Measurements from ENCODE around the gene BABAM2.

The BABAM2 gene

DNA sequence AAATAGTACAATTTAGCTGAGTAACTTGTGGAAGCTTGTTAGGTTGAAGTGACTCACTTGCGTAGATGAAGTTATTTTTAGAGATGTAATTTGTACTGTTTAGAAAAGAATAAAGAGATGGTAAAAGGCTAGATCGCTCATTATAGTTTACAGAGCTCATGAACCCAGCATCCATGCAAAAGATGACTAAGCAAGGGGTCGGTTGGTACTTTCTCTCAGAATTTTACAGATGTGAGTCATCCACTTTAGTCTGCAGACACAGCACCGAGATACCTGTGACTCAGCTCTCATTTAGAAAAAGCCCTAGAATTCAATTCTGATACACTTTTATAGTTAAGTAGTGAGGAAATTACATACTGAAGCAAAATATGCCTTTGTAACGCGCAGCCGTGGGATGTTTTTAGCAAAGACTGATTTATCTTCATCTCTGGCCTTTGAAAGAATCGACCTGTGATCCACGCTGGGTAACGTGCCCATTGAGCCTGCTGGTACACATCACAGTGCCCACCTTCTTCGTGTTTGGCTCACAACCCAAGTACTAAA, 385.6 kb downstream of the BABAM2 start:
- peak; percentile 87 for DNase-seq (ENCODE audit: extremely low read depth, low read depth)
- TF ChIP-seq, protein P1, sequence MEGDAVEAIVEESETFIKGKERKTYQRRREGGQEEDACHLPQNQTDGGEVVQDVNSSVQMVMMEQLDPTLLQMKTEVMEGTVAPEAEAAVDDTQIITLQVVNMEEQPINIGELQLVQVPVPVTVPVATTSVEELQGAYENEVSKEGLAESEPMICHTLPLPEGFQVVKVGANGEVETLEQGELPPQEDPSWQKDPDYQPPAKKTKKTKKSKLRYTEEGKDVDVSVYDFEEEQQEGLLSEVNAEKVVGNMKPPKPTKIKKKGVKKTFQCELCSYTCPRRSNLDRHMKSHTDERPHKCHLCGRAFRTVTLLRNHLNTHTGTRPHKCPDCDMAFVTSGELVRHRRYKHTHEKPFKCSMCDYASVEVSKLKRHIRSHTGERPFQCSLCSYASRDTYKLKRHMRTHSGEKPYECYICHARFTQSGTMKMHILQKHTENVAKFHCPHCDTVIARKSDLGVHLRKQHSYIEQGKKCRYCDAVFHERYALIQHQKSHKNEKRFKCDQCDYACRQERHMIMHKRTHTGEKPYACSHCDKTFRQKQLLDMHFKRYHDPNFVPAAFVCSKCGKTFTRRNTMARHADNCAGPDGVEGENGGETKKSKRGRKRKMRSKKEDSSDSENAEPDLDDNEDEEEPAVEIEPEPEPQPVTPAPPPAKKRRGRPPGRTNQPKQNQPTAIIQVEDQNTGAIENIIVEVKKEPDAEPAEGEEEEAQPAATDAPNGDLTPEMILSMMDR (IDR thresholded peaks at IDR 0.05; ENCODE audit: low read depth, low read length) = no peak

DNA sequence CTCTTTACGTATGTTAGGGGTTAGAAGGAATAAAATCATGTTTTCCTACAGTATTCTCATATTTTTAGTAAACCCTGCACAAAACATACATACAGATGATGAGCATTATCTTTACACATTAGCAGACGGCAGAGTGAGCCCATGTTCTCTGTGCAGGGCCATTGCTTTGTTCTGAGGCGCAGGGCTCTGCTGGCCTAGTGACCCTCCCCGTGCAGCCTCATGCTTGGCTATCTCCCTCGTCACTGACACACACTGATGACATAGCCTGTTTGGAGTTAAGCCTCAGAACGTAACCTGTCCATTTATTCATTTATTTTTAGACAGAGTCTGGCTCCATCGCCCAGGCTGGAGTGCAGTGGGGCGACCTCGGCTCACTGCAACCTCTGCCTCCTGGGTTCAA, 386.3 kb downstream of the BABAM2 start:
- no peak for DNase-seq (ENCODE audit: extremely low read depth, low read depth)
- TF ChIP-seq, protein P1 (IDR thresholded peaks at IDR 0.05; ENCODE audit: low read depth, low read length) = no peak

DNA sequence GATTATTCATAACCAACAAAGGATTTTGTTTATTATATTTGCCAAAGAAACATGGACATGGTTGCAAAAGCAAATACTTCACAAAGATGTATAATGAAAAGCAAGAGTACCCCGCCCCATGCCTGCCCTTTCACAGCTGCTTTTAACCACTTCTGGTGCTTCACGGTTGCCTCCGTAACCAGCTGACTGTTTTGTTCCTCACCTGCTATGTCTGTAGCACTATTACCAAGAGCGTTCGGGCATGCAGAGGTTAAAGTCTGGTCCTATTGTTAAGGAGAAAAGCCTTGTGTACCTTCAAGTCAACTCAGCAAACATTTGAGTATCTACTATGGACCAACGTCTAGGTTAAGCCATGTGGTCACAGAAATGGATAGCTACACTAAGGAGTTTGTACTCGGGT, 386.9 kb downstream of the BABAM2 start:
- DNase-seq (ENCODE audit: extremely low read depth, low read depth) = no peak
- TF ChIP-seq, protein P1 (IDR thresholded peaks at IDR 0.05; ENCODE audit: low read depth, low read length) = no peak

DNA sequence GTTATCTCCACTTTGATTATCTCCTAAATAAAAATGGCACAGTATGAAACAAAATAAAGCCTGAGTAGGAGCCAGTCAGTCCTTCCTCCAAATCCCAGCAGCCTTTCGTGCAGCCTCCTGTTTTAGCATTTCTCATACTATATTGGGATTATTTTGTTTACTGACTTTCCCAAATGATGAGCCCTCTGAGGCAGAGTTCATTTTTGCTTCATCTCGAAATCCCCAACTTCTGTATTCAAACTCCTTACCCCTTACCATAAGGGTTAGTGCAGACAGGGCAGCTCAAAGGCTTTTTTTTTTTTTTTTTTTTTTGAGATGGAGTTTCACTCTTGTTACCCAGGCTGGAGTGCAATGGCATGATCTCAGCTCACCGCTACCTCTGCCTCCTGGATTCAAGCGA, 388.8 kb downstream of the BABAM2 start:
- TF ChIP-seq, protein P1 (IDR thresholded peaks at IDR 0.05; ENCODE audit: low read depth, low read length) = no peak
- DNase-seq (ENCODE audit: extremely low read depth, low read depth) = no peak

DNA sequence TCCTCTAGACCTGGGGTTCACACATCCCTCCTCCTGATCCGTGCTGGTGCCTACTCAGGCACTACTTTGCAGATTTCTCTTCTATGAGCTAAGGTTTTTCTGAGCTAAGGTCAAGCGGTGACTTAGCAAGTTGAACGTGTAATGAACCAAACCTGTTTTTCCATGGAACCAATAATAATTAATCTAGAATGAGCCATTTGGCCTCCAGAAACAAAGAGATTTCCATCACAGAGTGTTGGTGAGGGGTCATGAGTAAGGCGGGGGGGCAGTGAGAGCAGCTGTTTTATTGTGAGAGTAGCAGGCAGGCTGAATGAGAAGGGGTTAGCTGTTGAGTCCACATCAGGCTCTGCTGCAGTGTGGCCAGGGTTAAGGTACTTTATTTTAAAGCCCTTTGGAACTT, 390.1 kb downstream of the BABAM2 start:
- DNase-seq (ENCODE audit: extremely low read depth, low read depth) = no peak
- TF ChIP-seq, protein P1 (IDR thresholded peaks at IDR 0.05; ENCODE audit: low read depth, low read length) = no peak

DNA sequence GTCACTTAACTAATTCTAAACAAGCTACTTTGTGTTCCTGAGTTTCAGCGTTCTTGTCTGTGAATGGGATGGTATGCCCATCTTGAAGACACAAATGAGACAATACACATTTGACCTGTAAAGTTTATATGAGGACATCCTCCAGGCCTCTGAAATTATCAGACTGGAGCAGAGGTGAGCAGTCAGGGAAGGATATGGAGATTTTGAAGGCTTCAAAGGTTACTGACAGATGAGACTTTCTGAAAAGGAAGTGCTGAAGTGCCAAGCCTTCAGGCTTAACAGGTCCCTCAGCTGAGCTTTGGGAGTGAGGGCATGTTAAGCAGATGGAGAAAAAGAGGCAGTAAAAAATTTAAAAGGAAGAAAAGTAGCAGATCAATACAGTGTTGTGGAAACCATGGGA, 391.2 kb downstream of the BABAM2 start:
- TF ChIP-seq, protein P1 (IDR thresholded peaks at IDR 0.05; ENCODE audit: low read depth, low read length) = no peak
- DNase-seq (ENCODE audit: extremely low read depth, low read depth) = no peak

DNA sequence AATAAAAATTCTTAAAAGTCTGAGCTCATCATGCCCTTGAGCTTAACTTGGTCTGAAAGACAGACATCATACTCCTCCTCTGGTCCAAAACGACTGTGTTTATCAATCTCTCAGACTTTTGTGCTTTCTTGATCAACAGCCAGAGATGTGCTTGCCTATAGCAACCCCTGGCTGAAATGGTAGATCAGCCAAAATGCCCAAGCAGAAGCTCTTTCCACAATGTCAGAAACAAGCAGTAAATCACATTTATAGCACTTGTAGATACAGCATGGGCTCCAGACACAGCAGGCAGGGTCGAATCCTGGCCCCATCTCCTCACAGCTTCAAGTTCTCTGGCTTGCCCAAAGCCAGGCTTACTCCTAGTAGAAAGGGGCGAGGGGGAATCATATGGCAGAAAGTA, 391.7 kb downstream of the BABAM2 start:
- TF ChIP-seq, protein P1 (IDR thresholded peaks at IDR 0.05; ENCODE audit: low read depth, low read length) = no peak
- DNase-seq (ENCODE audit: extremely low read depth, low read depth) = no peak
